K562 (cell line): Measurements from ENCODE around the gene WDR88. TPM values are rescaled to one million over a fixed set of nuclear protein-coding genes. Genes with fewer than 3 reads are reported as not detected.

Experiments
- ATAC-seq: fragments of 200-7000 bp; cut with Tn5 transposase; 3 replicates; pipeline ENCODE4 v1.9.1; 2020; ENCODE audit warnings: moderate library complexity
- BruUV-seq: library from RNA; stranded (reverse); fragments of 400-500 nt; replicated peaks from 2 replicates; lab custom pipeline; 2021; lab: Mats Ljungman, UMichigan
- CTCF ChIA-PET: fragments of 300-600 bp; formaldehyde crosslinking; extraction: SDS; loops from one replicate; lab custom pipeline; 2021; ENCODE audit warnings: low intra/inter-chr PET ratio; lab: Yijun Ruan, JAX
- POLR2A ChIA-PET: fragments of 300-600, 350-650 bp; sonication (Branson Sonifier 250); formaldehyde crosslinking; extraction: SDS; loops from one replicate; lab custom pipeline; 2021; ENCODE audit warnings: antibody characterized with exemption, inconsistent platforms; lab: Yijun Ruan, JAX
- DNase-seq, 4 experiments: peaks; one replicate each; pipeline versions ENCODE4 v3.0.0 to v3.0.0-alpha.2; 2011 to 2018; ENCODE audit warnings: low spot score in 3 of 4, mixed read lengths in 3 of 4; ENCODE audit errors: extremely low read depth in 1 of 4
- FAIRE-seq: peaks from 2 replicates; lab custom pipeline; 2011; peaks lifted over from hg19 to GRCh38; lab: Jason Lieb, UNC
- H2AFZ ChIP-seq: 2 replicates; pipeline ENCODE4 v1.6.0; 2011; ENCODE audit warnings: low read depth, low read length, control low read depth, inconsistent platforms
- H3K27ac ChIP-seq: fragments of 200-600 bp; 3 replicates; pipeline ENCODE4 v1.8.0; 2011; ENCODE audit warnings: low read depth, mild to moderate bottlenecking, control low read depth, inconsistent platforms, low read length, moderate library complexity, mixed read lengths; ENCODE audit errors: extremely low read depth
- H3K27me3 ChIP-seq, 2 experiments: fragments of 300-600 bp in 1 of 2; 2 replicates in 1 of 2; 3 replicates in 1 of 2; pipeline versions ENCODE4 v1.6.0 to v1.8.0; 2011; ENCODE audit warnings: inconsistent platforms in 2 of 2, low read length in 2 of 2, mild to moderate bottlenecking in 1 of 2, mixed read lengths in 1 of 2, moderate library complexity in 1 of 2; ENCODE audit not compliant: control insufficient read depth in 2 of 2, insufficient read depth in 2 of 2
- H3K36me3 ChIP-seq: fragments of 300-600 bp; 3 replicates; pipeline ENCODE4 v1.8.0; 2011; ENCODE audit warnings: mild to moderate bottlenecking, low read length, inconsistent platforms; ENCODE audit not compliant: control insufficient read depth, insufficient read depth
- H3K4me1 ChIP-seq, 2 experiments: fragments of 200-600 bp in 1 of 2; replicated peaks in 1 of 2; 2 replicates in 1 of 2; 3 replicates in 1 of 2; pipeline versions ENCODE4 v1.5.1 to v1.8.0; 2011; ENCODE audit warnings: inconsistent platforms in 2 of 2, low read length in 2 of 2, mild to moderate bottlenecking in 1 of 2, mixed read lengths in 1 of 2, moderate library complexity in 1 of 2; ENCODE audit not compliant: control insufficient read depth in 2 of 2, insufficient read depth in 2 of 2
- H3K4me2 ChIP-seq: 2 replicates; pipeline ENCODE4 v1.6.1; 2011; ENCODE audit warnings: low read length, control low read depth, inconsistent platforms, mixed read lengths; ENCODE audit not compliant: insufficient read depth
- H3K4me3 ChIP-seq: fragments of 200-600 bp; sonication (generic), shearing (Covaris generic); 2 replicates; pipeline ENCODE4 v1.5.1; 2016; ENCODE audit warnings: control low read depth, inconsistent platforms
- H3K79me2 ChIP-seq: fragments of 200-600 bp; 3 replicates; pipeline ENCODE4 v1.8.0; 2011; ENCODE audit warnings: low read length, inconsistent platforms; ENCODE audit not compliant: control insufficient read depth, insufficient read depth
- H3K9ac ChIP-seq, 2 experiments: 2 replicates each; pipeline versions ENCODE4 v1.6.0 to v1.6.1; 2011; ENCODE audit warnings: low read depth in 2 of 2, low read length in 2 of 2, control low read depth in 1 of 2, inconsistent platforms in 1 of 2, mild to moderate bottlenecking in 1 of 2, mixed read lengths in 1 of 2; ENCODE audit not compliant: insufficient read depth in 1 of 2
- H3K9me1 ChIP-seq: one replicate; pipeline ENCODE4 v1.6.0; 2011; ENCODE audit warnings: inconsistent platforms, mild to moderate bottlenecking, low read length, moderate library complexity; ENCODE audit not compliant: control insufficient read depth, insufficient read depth
- H3K9me3 ChIP-seq: replicated peaks from 2 replicates; pipeline ENCODE4 v1.5.1; 2011; ENCODE audit warnings: low read depth, low read length, inconsistent platforms; ENCODE audit not compliant: control insufficient read depth, insufficient read depth
- H4K20me1 ChIP-seq: replicated peaks from 2 replicates; pipeline ENCODE4 v1.6.1; 2011; ENCODE audit warnings: low read length, inconsistent platforms, mixed read lengths; ENCODE audit not compliant: control insufficient read depth, insufficient read depth
- ATF4 ChIP-seq: fragments of 450-650 bp; formaldehyde crosslinking; IDR thresholded peaks from 2 replicates; pipeline ENCODE4 v1.4.0; 2022; ENCODE audit warnings: mild to moderate bottlenecking, moderate library complexity
- CBX3 ChIP-seq, 2 experiments: IDR thresholded peaks; 1 replicate in 1 of 2; 2 replicates in 1 of 2; pipeline ENCODE4 v1.6.1; 2012; ENCODE audit warnings: inconsistent platforms in 2 of 2, low read length in 2 of 2, borderline replicate concordance in 1 of 2, control low read depth in 1 of 2
- CSDE1 ChIP-seq, 2 experiments: fragments of 450-650 bp; IDR thresholded peaks; 2 replicates each; pipeline ENCODE4 v1.6.1; 2016; ENCODE audit warnings: mild to moderate bottlenecking in 1 of 2
- CUX1 ChIP-seq: fragments of 200-800 bp; sonication (Bioruptor generic); IDR thresholded peaks from 2 replicates; pipeline ENCODE4 v1.6.1; 2016; ENCODE audit warnings: missing genetic modification characterization, missing compliant biosample characterization
- E2F6 ChIP-seq, 2 experiments: IDR thresholded peaks; 2 replicates each; pipeline ENCODE4 v1.6.1; 2011; ENCODE audit warnings: borderline replicate concordance in 1 of 2, control low read depth in 1 of 2, low read depth in 1 of 2, low read length in 1 of 2, mild to moderate bottlenecking in 1 of 2, mixed read lengths in 1 of 2, moderate library complexity in 1 of 2; ENCODE audit not compliant: insufficient read depth in 1 of 2, insufficient read length in 1 of 2, poor library complexity in 1 of 2, severe bottlenecking in 1 of 2; ENCODE audit errors: extremely low read depth in 1 of 2
- GATAD2A ChIP-seq: fragments of 450-650 bp; IDR thresholded peaks from 2 replicates; pipeline ENCODE4 v1.6.1; 2017
- MLLT1 ChIP-seq, 2 experiments: fragments of 450-650 bp; IDR thresholded peaks; 2 replicates each; pipeline ENCODE4 v1.6.1; 2016
- TFAP4 ChIP-seq: sonication (generic); formaldehyde crosslinking; IDR thresholded peaks from 2 replicates; pipeline ENCODE4 v1.8.0; 2022; ENCODE audit warnings: missing genetic modification reagents, mild to moderate bottlenecking, moderate library complexity, borderline replicate concordance
- ZBED1 ChIP-seq: IDR thresholded peaks from 2 replicates; pipeline ENCODE4 v1.6.1; 2014
- ZNF431 ChIP-seq: sonication (generic); formaldehyde crosslinking; IDR thresholded peaks from 2 replicates; pipeline ENCODE4 v1.8.0; 2022; ENCODE audit warnings: mild to moderate bottlenecking, missing genetic modification reagents
- WGBS: fragments of 100-300 bp; shearing (Covaris generic); methylation state at CpG from one replicate; pipeline ENCODE4 v1.1.6; 2016; ENCODE audit warnings: low coverage, mixed read lengths; ENCODE audit not compliant: insufficient coverage; ENCODE audit errors: missing lambda C conversion rate; 5-methylcytosine and 5-hydroxymethylcytosine counted together
- in situ Hi-C: fragments of 300-500 bp; cut with MboI; formaldehyde crosslinking; loops from 4 replicates; pipeline ENCODE4 v1.15.0; 2018; ENCODE audit warnings: inconsistent platforms, mixed read lengths
- intact Hi-C: fragments of 100-400 bp; cut with micrococcal nuclease; formaldehyde crosslinking; loops from 2 replicates; pipeline ENCODE4 v1.14.2; 2022
- polyA plus RNA-seq, 8 experiments: library from polyadenylated mRNA; depleted of rRNA in 4 of 8; stranded (reverse) in 5 of 8; unstranded in 3 of 8; fragments of >200 nt; fragmentation: Nextera tagmentation in 2 of 8; fragmentation: Illumina TruSeq in 1 of 8; extraction: Ambion mirVana in 2 of 8; extraction: Trizol in 1 of 8; gene quantifications; 2 replicates each; pipeline versions ENCODE4 v1.2.1 to v1.2.3, GENCODE V29; 2011 to 2014; ENCODE audit warnings: inconsistent platforms in 1 of 8, missing spikeins in 1 of 8
- total RNA-seq, 7 experiments: library from RNA; depleted of rRNA in 6 of 7; stranded (reverse); fragments of >200 nt in 6 of 7; fragmentation: Illumina TruSeq in 2 of 7; extraction: Trizol in 2 of 7; gene quantifications; 2 replicates each; pipeline versions ENCODE4 v1.2.1 to v1.2.3, GENCODE V29; 2011 to 2021; ENCODE audit warnings: low replicate concordance in 1 of 7

WDR88 gene
- total and polyA plus RNA-seq, 9 of the 15 experiments (the other 6 are each of a cell fraction or from before 2014, with no cell fraction given) = 0.03 to 0.04 TPM; not detected in 7

GRCh38 chr19:33177417-33177979 lies 45.6 kb downstream of the WDR88 start:
- peak overlapping the region; percentile 20; the same call in 1 of the 3 replicates for H3K27ac ChIP-seq
- CTCF ChIA-PET = interaction anchor here (0.8 to 1.4 kb wide), 3 partner anchors 33 to 201 kb away, joined by 3 to 6 read pairs (median 3); no protein-coding TSS in a partner anchor
- H3K36me3 ChIP-seq = no peaks in the 10 kb centered on the region
- H3K9ac ChIP-seq = peak overlapping the region; percentile 21 to 89; a peak in 3 of 4 replicates
- H2AFZ ChIP-seq = peak overlapping the region; percentile 75
- no peak for FAIRE-seq
- peaks cover 10% of the 10 kb centered on the region; the same call in 2 of the 3 replicates for H3K79me2 ChIP-seq
- in situ Hi-C loops = no loop called here
- peak overlapping the region; percentile 74 for H3K4me2 ChIP-seq
- POLR2A ChIA-PET = interaction anchor here (0.6 to 1.7 kb wide), 9 partner anchors 11 to 217 kb away, joined by 3 to 6 read pairs (median 3); partner anchors contain the start of gene CEBPG
- H4K20me1 ChIP-seq = peaks cover 4% of the 10 kb centered on the region; the same call in 1 of the 2 replicates
- BruUV-seq = no TSS peak
- no peaks in the 10 kb centered on the region for H3K9me1 ChIP-seq
- WGBS = under 1% methylated on average over 35 of the region's 38 CpGs
- peak in 1 of 4 experiments; percentile 55 for DNase-seq
- peak overlapping the region; percentile 72 for H3K4me3 ChIP-seq
- peak; percentile 65 for ATAC-seq
- intact Hi-C loops = loop anchor here (5.0 kb wide), 1 partner anchor 205 kb away; the partner anchor contains the start of genes CEP89 and FAAP24
- no peaks in the 10 kb centered on the region for H3K9me3 ChIP-seq
- peaks cover 6 to 13% of the 10 kb centered on the region in 2 experiments; a peak in 4 of 5 replicates for H3K27me3 ChIP-seq
- peaks cover 12 to 30% of the 10 kb centered on the region in 2 experiments; a peak in 4 of 5 replicates for H3K4me1 ChIP-seq
- TF ChIP-seq GATAD2A = no peak; the same call in 1 of the 2 replicates
- TF ChIP-seq ATF4 (CRISPR knock-in tag) = no peak
- no peak for TF ChIP-seq ZBED1
- no peak for TF ChIP-seq CUX1
- peak; percentile 63; the same call in 1 of the 2 replicates for TF ChIP-seq TFAP4 (CRISPR knock-in tag)
- no peak for TF ChIP-seq CBX3 (IDR thresholded peaks at IDR 0.05; ENCODE audit: borderline replicate concordance in 1 of 2, low read length in 2 of 2)
- 0 out of 2 replicates have a peak, but pooled peaks have one; percentile 13 for TF ChIP-seq ZNF431 (CRISPR knock-in tag)
- peak; percentile 4 to 56 for TF ChIP-seq E2F6 (IDR thresholded peaks at IDR 0.05; ENCODE audit: borderline replicate concordance in 1 of 2, extremely low read depth in 1 of 2, insufficient read depth in 1 of 2, insufficient read length in 1 of 2, low read depth in 1 of 2, low read length in 1 of 2, poor library complexity in 1 of 2, severe bottlenecking in 1 of 2)
- 0 out of 4 replicates have a peak, but pooled peaks of 1 of the 2 experiments have one; percentile 4 for TF ChIP-seq CSDE1 (IDR thresholded peaks at IDR 0.05)
- TF ChIP-seq MLLT1 (IDR thresholded peaks at IDR 0.05) = 0 out of 4 replicates have a peak, but pooled peaks of 1 of the 2 experiments have one; percentile 13
